Measurements from ENCODE around the gene FPR1.

FPR1 gene

DNA sequence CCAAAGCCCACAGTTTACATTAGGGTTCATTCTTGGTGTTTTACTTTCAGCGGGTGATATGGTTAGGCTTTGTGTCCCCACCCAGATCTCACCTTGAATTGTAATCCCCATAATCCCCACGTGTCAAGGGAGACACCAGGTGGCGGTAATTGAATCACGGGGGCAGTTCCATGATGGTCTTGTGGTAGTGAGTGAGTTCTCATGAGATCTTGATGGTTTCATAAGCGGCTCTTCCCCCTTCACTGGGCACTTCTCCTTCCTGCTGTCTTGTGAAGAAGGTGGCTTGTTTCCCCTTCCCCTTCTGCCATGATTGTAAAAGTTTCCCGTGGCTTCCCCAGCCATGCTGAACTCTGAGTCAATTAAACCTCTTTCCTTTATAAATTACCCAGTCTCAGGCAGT is 21.3 kb upstream of the FPR1 start:
- TF ChIP-seq EZH2phosphoT487 (IDR thresholded peaks at IDR 0.05; ENCODE audit: borderline replicate concordance, low read length) = no peak
- TF ChIP-seq, protein P1, sequence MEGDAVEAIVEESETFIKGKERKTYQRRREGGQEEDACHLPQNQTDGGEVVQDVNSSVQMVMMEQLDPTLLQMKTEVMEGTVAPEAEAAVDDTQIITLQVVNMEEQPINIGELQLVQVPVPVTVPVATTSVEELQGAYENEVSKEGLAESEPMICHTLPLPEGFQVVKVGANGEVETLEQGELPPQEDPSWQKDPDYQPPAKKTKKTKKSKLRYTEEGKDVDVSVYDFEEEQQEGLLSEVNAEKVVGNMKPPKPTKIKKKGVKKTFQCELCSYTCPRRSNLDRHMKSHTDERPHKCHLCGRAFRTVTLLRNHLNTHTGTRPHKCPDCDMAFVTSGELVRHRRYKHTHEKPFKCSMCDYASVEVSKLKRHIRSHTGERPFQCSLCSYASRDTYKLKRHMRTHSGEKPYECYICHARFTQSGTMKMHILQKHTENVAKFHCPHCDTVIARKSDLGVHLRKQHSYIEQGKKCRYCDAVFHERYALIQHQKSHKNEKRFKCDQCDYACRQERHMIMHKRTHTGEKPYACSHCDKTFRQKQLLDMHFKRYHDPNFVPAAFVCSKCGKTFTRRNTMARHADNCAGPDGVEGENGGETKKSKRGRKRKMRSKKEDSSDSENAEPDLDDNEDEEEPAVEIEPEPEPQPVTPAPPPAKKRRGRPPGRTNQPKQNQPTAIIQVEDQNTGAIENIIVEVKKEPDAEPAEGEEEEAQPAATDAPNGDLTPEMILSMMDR (IDR thresholded peaks at IDR 0.05; ENCODE audit: low read depth, low read length, poor library complexity, severe bottlenecking) = no peak
- Histone ChIP-seq H3F3A (ENCODE audit: control insufficient read depth, insufficient read depth) (no peaks in the 10 kb centered on the region), H3K4me1 (ENCODE audit: control insufficient read depth, low read length) (no peaks in the 10 kb centered on the region), H3K27me3 (ENCODE audit: control insufficient read depth, low read length) (peaks cover 5% of the 10 kb centered on the region; the same call in 1 of the 2 replicates), H4K20me1 (ENCODE audit: control insufficient read depth, insufficient read depth, low read depth, low read length) (no peaks in the 10 kb centered on the region), H3K27ac (ENCODE audit: low read depth, low read length) (no peak overlapping the region), H3K4me3 (ENCODE audit: low read length) (no peak overlapping the region), H3K9me2 (replicated peaks; ENCODE audit: control insufficient read depth, low read length) (no peaks in the 10 kb centered on the region), H3K9me3 (ENCODE audit: control insufficient read depth, insufficient read depth, low read length) (no peaks in the 10 kb centered on the region), H3K79me2 (ENCODE audit: control insufficient read depth, low read length) (no peaks in the 10 kb centered on the region), H3K4me2 (ENCODE audit: low read length) (no peak overlapping the region), H3K36me3 (ENCODE audit: control insufficient read depth, low read length) (no peaks in the 10 kb centered on the region)

DNA sequence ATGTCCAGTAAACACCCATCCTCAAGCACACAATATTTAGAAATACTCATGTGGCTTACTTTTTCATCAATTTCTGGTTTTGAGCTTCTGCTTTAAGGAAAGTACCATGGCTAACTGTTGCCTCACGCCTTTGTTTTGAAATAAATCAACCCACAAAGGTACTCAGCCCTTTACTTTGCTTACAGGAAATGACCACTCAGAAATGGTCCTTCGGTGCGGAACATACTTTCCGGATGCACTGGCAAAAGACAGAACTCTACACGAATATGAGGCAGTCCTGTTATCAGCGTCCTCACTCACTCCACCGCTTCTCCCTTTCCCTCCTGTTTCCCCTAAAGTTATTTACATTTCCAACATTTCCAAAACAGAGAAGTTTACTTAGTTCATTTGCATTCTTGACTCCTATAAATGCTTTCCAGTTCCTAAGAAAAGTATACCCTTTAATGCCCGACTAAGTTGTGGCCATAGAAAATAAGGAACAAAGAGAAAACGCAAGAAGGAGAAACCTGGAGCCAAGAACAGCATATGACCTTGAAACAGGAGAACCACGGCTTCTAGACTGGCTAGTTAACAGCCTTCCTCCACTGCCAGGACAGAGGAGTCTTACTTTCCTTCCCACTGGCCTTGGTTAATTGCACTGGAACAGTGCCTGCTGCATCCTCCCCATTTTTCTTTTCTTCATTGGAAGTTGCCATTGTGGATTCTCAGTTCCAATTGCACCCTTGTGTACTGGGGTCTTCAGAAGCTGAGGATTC is 19.9 kb upstream of the FPR1 start:
- Histone ChIP-seq H3K79me2 (ENCODE audit: control insufficient read depth, low read length) (no peaks in the 10 kb centered on the region), H3K4me1 (ENCODE audit: control insufficient read depth, low read length) (no peaks in the 10 kb centered on the region), H3F3A (ENCODE audit: control insufficient read depth, insufficient read depth) (no peaks in the 10 kb centered on the region), H3K9me2 (replicated peaks; ENCODE audit: control insufficient read depth, low read length) (no peaks in the 10 kb centered on the region), H3K4me2 (ENCODE audit: low read length) (no peak overlapping the region), H4K20me1 (ENCODE audit: control insufficient read depth, insufficient read depth, low read depth, low read length) (no peaks in the 10 kb centered on the region), H3K27me3 (ENCODE audit: control insufficient read depth, low read length) (peaks cover 5% of the 10 kb centered on the region; the same call in 1 of the 2 replicates), H3K9me3 (ENCODE audit: control insufficient read depth, insufficient read depth, low read length) (no peaks in the 10 kb centered on the region), H3K27ac (ENCODE audit: low read depth, low read length) (no peak overlapping the region), H3K36me3 (ENCODE audit: control insufficient read depth, low read length) (no peaks in the 10 kb centered on the region), H3K4me3 (ENCODE audit: low read length) (no peak overlapping the region)
- TF ChIP-seq, protein P1 (IDR thresholded peaks at IDR 0.05; ENCODE audit: low read depth, low read length, poor library complexity, severe bottlenecking) = no peak
- TF ChIP-seq EZH2phosphoT487 (IDR thresholded peaks at IDR 0.05; ENCODE audit: borderline replicate concordance, low read length) = no peak

DNA sequence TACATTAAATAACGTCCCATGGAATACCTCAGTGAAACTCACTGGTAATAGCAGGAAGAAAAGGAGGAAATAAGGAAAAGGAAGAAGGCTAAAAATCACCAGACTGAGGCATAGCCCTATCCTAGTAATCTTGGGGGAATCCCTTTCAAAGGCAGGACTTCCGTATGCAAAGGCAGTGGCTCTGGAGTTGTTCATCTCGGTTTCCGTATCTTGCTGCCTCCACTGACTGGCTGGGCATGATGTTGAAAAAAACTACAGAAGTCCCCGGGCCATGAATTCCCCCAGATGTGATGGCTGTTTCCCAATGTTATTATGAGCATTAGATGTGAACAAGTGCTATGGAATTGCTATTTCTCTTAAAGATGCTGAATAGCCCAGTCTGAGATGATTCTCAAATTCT is 14.8 kb upstream of the FPR1 start:
- Histone ChIP-seq H3K27me3 (ENCODE audit: control insufficient read depth, low read length) (no peaks in the 10 kb centered on the region), H3K79me2 (ENCODE audit: control insufficient read depth, low read length) (no peaks in the 10 kb centered on the region), H3K4me2 (ENCODE audit: low read length) (no peak overlapping the region), H3K27ac (ENCODE audit: low read depth, low read length) (no peak overlapping the region), H3K4me1 (ENCODE audit: control insufficient read depth, low read length) (no peaks in the 10 kb centered on the region), H3K36me3 (ENCODE audit: control insufficient read depth, low read length) (no peaks in the 10 kb centered on the region), H4K20me1 (ENCODE audit: control insufficient read depth, insufficient read depth, low read depth, low read length) (no peaks in the 10 kb centered on the region), H3K4me3 (ENCODE audit: low read length) (no peak overlapping the region), H3K9me2 (replicated peaks; ENCODE audit: control insufficient read depth, low read length) (no peaks in the 10 kb centered on the region), H3K9me3 (ENCODE audit: control insufficient read depth, insufficient read depth, low read length) (no peaks in the 10 kb centered on the region), H3F3A (ENCODE audit: control insufficient read depth, insufficient read depth) (no peaks in the 10 kb centered on the region)
- TF ChIP-seq, protein P1 (IDR thresholded peaks at IDR 0.05; ENCODE audit: low read depth, low read length, poor library complexity, severe bottlenecking) = no peak
- TF ChIP-seq EZH2phosphoT487 (IDR thresholded peaks at IDR 0.05; ENCODE audit: borderline replicate concordance, low read length) = no peak

Measured in DOHH2 (cell line).